Glomerular endothelial cell (primary cell): Measurements from ENCODE around the gene TRIM52. TPM values are rescaled to one million over a fixed set of nuclear protein-coding genes. Genes with fewer than 3 reads are reported as not detected.
"Not testable (repeated sequence)": the region's sequence is repeated elsewhere in the genome, so short reads cannot be mapped to it uniquely, and the experiment has no call there.

Source experiments
- DNase-seq: peaks from one replicate; pipeline ENCODE4 v3.0.0-alpha.2; 2011; ENCODE audit warnings: low read depth, low spot score; ENCODE audit errors: extremely low read depth
- total RNA-seq: library from RNA; depleted of rRNA; stranded (reverse); fragments of >200 nt; gene quantifications from 2 replicates; pipeline ENCODE4 v1.2.3, GENCODE V29; 2015

Gene TRIM52
- 4.0 and 7.1 TPM in 2 replicates for total RNA-seq

GRCh38 chr5:181260720-181261319 is at the start of gene TRIM52:
Gene TRIM52, minus strand, starts transcription at chr5:181261143. Its CDS starts 330 bp downstream, at chr5:181260813.
- DNase-seq = peak; percentile 52

GRCh38 chr5:181287331-181287730 is 26.4 kb upstream of the TRIM52 start:
- DNase-seq = not testable (repeated sequence)

- DNase-seq = not testable (repeated sequence)
Measured at GRCh38 chr5:181285962-181286705, 25.2 kb upstream of the TRIM52 start.

GRCh38 chr5:181283841-181284755 is 23.2 kb upstream of the TRIM52 start:
- not testable (repeated sequence) for DNase-seq

- no peak for DNase-seq
Measured at GRCh38 chr5:181283347-181283746, 22.4 kb upstream of the TRIM52 start.

GRCh38 chr5:181282874-181283273 is 21.9 kb upstream of the TRIM52 start:
- DNase-seq = no peak

- not testable (repeated sequence) for DNase-seq
Measured at GRCh38 chr5:181282415-181282814, 21.5 kb upstream of the TRIM52 start.

DNA sequence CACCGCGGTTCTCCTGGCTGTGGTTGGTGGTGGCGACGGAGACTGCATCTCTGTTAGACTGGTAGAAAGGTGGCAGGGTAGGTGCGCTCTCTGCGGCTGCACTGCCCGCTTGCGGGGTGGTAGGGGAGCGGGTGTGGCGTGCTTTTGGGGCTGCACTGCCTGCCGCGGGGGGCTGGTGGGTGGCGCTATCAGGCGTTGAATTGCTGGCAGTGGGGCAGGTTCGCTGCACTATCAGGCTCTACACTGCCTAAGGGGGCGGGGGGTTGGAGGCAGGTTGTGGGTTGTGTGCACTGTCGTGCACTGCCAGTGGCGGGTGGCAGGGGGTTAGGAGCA is 21.0 kb upstream of the TRIM52 start:
- DNase-seq = no peak

GRCh38 chr5:181281077-181281983 is 20.4 kb upstream of the TRIM52 start:
- DNase-seq = no peak

GRCh38 chr5:181280251-181280762 is 19.4 kb upstream of the TRIM52 start:
- no peak for DNase-seq

DNA sequence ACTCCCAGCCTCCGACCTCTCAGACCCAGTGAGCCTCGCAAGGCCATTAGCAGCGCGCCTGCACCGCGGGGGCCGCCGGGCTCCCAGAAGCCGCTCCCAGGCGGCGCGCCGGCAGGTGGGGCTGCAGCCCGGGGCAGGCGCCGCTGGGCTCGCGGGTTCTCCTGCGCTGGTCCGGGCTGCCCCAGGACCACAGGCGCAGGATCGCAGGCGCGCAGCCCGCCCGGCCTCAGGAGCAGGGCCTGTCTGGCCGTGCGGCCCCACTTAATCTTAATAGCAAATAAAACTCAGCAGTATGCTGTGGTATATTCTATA is 12.4 kb upstream of the TRIM52 start:
- DNase-seq = not testable (repeated sequence)

- no peak for DNase-seq
Measured at GRCh38 chr5:181271081-181271480, 10.1 kb upstream of the TRIM52 start.

DNA sequence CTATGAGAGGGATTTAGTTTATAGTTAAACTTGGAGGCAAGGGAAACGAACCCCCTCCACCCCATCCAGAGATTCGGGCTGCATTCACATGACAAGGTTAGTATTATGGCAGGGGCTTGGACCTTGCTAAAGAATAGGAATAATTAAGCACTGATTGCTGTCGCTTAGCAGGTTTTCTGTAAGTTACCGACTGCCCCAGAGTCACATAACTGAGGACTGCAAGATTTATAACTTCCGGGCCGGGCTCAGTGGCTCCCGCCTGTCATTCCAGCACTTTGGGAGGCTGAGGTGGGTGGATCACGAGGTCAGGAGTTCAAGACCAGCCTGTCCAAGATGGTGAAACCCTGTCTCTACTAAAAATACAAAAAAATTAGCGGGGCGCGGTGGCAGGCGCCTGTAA is 7.0 kb upstream of the TRIM52 start:
- DNase-seq = not testable (repeated sequence)

DNA sequence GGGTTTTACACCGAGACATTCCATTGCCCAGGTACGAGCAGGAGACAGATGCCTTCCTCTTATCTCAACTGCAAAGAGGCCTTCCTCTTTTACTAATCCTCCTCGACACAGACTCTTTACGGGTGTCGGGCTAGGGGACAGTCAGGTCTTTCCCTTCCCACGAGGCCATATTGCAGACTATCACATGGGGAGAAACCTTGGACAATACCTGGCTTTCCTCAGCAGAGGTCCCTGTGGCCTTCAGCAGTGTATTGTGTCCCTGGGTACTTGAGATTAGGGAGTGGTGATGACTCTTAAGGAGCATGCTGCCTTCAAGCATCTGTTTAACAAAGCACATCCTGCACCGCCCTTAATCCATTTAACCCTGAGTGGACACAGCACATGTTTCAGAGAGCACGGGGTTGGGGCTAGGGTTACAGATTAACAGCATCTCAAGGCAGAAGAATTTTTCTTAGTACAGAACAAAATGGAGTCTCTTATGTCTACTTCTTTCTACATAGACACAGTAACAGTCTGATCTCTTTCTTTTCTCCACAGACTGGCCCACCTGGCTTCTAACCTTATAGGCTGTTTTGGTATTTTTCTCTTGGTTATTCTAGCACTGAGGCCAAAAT is 6.5 kb upstream of the TRIM52 start:
- not testable (repeated sequence) for DNase-seq

DNA sequence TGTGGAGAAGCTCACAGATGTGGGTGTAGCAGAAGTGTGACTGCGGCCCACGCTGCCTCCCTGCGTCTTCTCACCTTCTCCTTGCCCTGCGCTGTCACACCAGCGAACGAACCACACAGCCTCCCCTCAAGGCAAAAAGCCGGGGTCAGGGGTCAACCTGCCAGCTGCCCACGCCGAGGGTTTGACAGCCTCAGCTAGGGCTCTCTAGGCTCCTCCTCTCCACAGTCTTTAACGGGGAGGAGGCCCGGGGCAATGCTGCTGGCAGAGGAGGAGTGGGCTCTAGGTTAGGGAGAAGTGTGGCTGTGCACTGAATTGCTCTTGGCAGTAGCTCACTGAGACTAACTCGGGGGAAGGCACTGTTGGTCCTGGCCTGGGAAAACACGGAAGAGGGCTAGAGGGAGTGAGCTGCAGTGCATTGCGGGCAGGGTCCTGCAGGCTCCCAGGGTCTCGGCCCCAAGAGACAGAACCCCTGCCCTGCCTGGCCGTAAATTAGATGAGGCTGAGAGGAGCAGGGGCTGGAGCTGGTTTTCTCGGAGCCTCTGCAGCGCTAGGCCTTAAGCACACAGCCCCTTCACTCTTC is 4.2 kb upstream of the TRIM52 start:
- DNase-seq = no peak

- no peak for DNase-seq
Measured at GRCh38 chr5:181263633-181264032, 2.7 kb upstream of the TRIM52 start.

- DNase-seq = no peak
Measured at GRCh38 chr5:181261320-181262049, 542 bp upstream of the TRIM52 start.

- no peak for DNase-seq
Measured at GRCh38 chr5:181259974-181260719, 796 bp downstream of the TRIM52 start.
